ENCODE measurements around the gene HAO2. TPM values are rescaled to one million over a fixed set of nuclear protein-coding genes. Genes with fewer than 3 reads are reported as not detected.

HAO2 gene
- total RNA-seq, 2 donors from 2014 or later: not detected

GRCh38 chr1:119410961-119411360, 42.4 kb downstream of the HAO2 start:
- Histone ChIP-seq H3K27ac (no peak overlapping the region), H3K4me3 (no peak overlapping the region), H3K9me3 (peaks cover 0 to 12% of the 10 kb centered on the region in 2 donors), H3K4me1 (no peaks in the 10 kb centered on the region), H3K36me3 (no peaks in the 10 kb centered on the region), H3K27me3 (no peaks in the 10 kb centered on the region)
- TF ChIP-seq CTCF (IDR thresholded peaks at IDR 0.05): no peak
- no peak for DNase-seq (ENCODE audit: low spot score)

GRCh38 chr1:119414950-119415349, 46.4 kb downstream of the HAO2 start, which contains the start of gene HSD3B2:
Gene HSD3B2, plus strand, starts transcription at chr1:119415150. Its CDS starts 270 bp downstream, at chr1:119415420.
- no peaks in the 10 kb centered on the region for H3K9me3 ChIP-seq
- H3K36me3 ChIP-seq: no peaks in the 10 kb centered on the region
- DNase-seq (ENCODE audit: low spot score): no peak
- TF ChIP-seq CTCF (IDR thresholded peaks at IDR 0.05): no peak
- no peak within 1 kb of the TSS for H3K4me3 ChIP-seq
- no peak within 1 kb of the TSS for H3K27ac ChIP-seq
- no peaks in the 10 kb centered on the region for H3K4me1 ChIP-seq
- H3K27me3 ChIP-seq: no peaks in the 10 kb centered on the region

DNA sequence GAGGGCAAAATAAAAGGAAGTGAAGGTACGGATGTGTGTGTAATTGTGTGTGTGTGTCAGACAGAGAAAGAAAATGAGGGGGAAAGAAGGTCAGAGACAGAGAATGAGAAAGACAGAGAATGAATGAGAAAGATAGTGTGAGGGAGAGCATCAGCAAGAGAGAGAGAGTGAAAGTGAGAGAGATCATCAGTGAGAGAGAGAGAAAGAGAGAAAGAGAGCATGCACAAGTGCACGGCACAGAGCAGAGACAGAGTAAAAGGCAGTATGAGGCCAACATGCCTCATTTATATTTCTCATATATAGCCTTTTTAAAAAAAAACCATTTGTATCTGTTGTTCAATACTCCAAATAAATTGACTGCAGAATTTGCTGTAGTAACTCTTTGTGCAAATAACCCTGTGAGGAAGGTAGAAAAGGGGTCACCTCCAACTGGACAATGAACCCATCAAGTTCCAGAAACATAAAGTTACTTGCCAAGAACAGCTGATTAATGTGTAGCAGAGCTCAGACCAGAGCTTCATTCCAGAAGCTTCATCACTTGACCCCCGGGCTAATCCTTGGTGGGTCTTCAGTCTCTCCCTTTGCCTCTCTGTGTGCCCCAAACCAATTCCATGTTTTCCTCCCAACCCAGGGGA, 47.5 kb downstream of the HAO2 start:
- Histone ChIP-seq H3K27me3 (no peaks in the 10 kb centered on the region), H3K36me3 (no peaks in the 10 kb centered on the region), H3K4me1 (no peaks in the 10 kb centered on the region), H3K9me3 (no peaks in the 10 kb centered on the region), H3K27ac (no peak overlapping the region), H3K4me3 (no peak overlapping the region)
- DNase-seq (ENCODE audit: low spot score): no peak
- TF ChIP-seq CTCF (IDR thresholded peaks at IDR 0.05): no peak

GRCh38 chr1:119419109-119419508, 50.5 kb downstream of the HAO2 start:
- Histone ChIP-seq H3K36me3 (no peaks in the 10 kb centered on the region), H3K27ac (no peak overlapping the region), H3K27me3 (no peaks in the 10 kb centered on the region), H3K4me3 (no peak overlapping the region), H3K4me1 (no peaks in the 10 kb centered on the region), H3K9me3 (no peaks in the 10 kb centered on the region)
- no peak for TF ChIP-seq CTCF (IDR thresholded peaks at IDR 0.05)
- DNase-seq (ENCODE audit: low spot score): no peak

- no peaks in the 10 kb centered on the region for H3K9me3 ChIP-seq
- no peaks in the 10 kb centered on the region for H3K27me3 ChIP-seq
- no peak overlapping the region for H3K27ac ChIP-seq
- TF ChIP-seq CTCF (IDR thresholded peaks at IDR 0.05): no peak
- no peaks in the 10 kb centered on the region for H3K4me1 ChIP-seq
- no peak for DNase-seq (ENCODE audit: low spot score)
- no peak overlapping the region for H3K4me3 ChIP-seq
- H3K36me3 ChIP-seq: no peaks in the 10 kb centered on the region
Observed at GRCh38 chr1:119420638-119421037, 52.1 kb downstream of the HAO2 start.

- Histone ChIP-seq H3K4me1 (no peaks in the 10 kb centered on the region), H3K9me3 (no peaks in the 10 kb centered on the region), H3K27ac (no peak overlapping the region), H3K4me3 (no peak overlapping the region), H3K27me3 (no peaks in the 10 kb centered on the region), H3K36me3 (no peaks in the 10 kb centered on the region)
- TF ChIP-seq CTCF (IDR thresholded peaks at IDR 0.05): no peak
- DNase-seq (ENCODE audit: low spot score): no peak
Observed at GRCh38 chr1:119422631-119423030, 54.0 kb downstream of the HAO2 start.
